ENCODE results near the gene FIZ1. TPM values are rescaled to one million over a fixed set of nuclear protein-coding genes. Genes with fewer than 3 reads are reported as not detected.

FIZ1 gene
- total and polyA plus RNA-seq, 2 experiments from 2014 or later: 5.4 to 10.1 TPM

- TF ChIP-seq ZNF114 (CRISPR knock-in tag; IDR thresholded peaks at IDR 0.05) (no peak), CREB1 (CRISPR knock-in tag; IDR thresholded peaks at IDR 0.05; ENCODE audit: low read depth) (no peak)
Measured at GRCh38 chr19:55543567-55543966, 55.8 kb downstream of the FIZ1 start (continued).

GRCh38 chr19:55542292-55542855, 56.9 kb downstream of the FIZ1 start:
- H3K4me2 ChIP-seq: no peak overlapping the region
- peaks cover 22% of the 10 kb centered on the region for H3K4me1 Mint-ChIP-seq
- peaks cover 5% of the 10 kb centered on the region; the same call in 1 of the 2 replicates for H3K4me1 ChIP-seq (ENCODE audit: insufficient read depth)
- peaks cover 5% of the 10 kb centered on the region; the same call in 1 of the 2 replicates for H3K9me2 ChIP-seq (ENCODE audit: insufficient read depth)
- H3F3A ChIP-seq (replicated peaks; ENCODE audit: low read depth): 0 out of 2 replicates have a peak, but pooled peaks cover 7% of the 10 kb centered on the region
- TF ChIP-seq, protein P1, sequence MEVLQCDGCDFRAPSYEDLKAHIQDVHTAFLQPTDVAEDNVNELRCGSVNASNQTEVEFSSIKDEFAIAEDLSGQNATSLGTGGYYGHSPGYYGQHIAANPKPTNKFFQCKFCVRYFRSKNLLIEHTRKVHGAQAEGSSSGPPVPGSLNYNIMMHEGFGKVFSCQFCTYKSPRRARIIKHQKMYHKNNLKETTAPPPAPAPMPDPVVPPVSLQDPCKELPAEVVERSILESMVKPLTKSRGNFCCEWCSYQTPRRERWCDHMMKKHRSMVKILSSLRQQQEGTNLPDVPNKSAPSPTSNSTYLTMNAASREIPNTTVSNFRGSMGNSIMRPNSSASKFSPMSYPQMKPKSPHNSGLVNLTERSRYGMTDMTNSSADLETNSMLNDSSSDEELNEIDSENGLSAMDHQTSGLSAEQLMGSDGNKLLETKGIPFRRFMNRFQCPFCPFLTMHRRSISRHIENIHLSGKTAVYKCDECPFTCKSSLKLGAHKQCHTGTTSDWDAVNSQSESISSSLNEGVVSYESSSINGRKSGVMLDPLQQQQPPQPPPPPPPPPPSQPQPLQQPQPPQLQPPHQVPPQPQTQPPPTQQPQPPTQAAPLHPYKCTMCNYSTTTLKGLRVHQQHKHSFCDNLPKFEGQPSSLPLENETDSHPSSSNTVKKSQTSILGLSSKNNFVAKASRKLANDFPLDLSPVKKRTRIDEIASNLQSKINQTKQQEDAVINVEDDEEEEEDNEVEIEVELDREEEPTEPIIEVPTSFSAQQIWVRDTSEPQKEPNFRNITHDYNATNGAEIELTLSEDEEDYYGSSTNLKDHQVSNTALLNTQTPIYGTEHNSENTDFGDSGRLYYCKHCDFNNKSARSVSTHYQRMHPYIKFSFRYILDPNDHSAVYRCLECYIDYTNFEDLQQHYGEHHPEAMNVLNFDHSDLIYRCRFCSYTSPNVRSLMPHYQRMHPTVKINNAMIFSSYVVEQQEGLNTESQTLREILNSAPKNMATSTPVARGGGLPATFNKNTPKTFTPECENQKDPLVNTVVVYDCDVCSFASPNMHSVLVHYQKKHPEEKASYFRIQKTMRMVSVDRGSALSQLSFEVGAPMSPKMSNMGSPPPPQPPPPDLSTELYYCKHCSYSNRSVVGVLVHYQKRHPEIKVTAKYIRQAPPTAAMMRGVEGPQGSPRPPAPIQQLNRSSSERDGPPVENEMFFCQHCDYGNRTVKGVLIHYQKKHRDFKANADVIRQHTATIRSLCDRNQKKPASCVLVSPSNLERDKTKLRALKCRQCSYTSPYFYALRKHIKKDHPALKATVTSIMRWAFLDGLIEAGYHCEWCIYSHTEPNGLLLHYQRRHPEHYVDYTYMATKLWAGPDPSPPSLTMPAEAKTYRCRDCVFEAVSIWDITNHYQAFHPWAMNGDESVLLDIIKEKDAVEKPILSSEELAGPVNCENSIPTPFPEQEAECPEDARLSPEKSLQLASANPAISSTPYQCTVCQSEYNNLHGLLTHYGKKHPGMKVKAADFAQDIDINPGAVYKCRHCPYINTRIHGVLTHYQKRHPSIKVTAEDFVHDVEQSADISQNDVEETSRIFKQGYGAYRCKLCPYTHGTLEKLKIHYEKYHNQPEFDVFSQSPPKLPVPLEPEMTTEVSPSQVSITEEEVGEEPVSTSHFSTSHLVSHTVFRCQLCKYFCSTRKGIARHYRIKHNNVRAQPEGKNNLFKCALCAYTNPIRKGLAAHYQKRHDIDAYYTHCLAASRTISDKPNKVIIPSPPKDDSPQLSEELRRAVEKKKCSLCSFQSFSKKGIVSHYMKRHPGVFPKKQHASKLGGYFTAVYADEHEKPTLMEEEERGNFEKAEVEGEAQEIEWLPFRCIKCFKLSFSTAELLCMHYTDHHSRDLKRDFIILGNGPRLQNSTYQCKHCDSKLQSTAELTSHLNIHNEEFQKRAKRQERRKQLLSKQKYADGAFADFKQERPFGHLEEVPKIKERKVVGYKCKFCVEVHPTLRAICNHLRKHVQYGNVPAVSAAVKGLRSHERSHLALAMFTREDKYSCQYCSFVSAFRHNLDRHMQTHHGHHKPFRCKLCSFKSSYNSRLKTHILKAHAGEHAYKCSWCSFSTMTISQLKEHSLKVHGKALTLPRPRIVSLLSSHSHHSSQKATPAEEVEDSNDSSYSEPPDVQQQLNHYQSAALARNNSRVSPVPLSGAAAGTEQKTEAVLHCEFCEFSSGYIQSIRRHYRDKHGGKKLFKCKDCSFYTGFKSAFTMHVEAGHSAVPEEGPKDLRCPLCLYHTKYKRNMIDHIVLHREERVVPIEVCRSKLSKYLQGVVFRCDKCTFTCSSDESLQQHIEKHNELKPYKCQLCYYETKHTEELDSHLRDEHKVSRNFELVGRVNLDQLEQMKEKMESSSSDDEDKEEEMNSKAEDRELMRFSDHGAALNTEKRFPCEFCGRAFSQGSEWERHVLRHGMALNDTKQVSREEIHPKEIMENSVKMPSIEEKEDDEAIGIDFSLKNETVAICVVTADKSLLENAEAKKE (CRISPR knock-in tag; IDR thresholded peaks at IDR 0.05): no peak
- TF ChIP-seq POLR2AphosphoS5 (IDR thresholded peaks at IDR 0.05; ENCODE audit: low read depth) (no peak), CTCF (conservative IDR thresholded peaks at IDR 0.05; ENCODE audit: low read depth in 2 of 2) (no peak), ETS1 (IDR thresholded peaks at IDR 0.05) (no peak), CREB1 (CRISPR knock-in tag; IDR thresholded peaks at IDR 0.05; ENCODE audit: low read depth) (no peak), ZNF114 (CRISPR knock-in tag; IDR thresholded peaks at IDR 0.05) (no peak), JUNB (IDR thresholded peaks at IDR 0.05; ENCODE audit: unreplicated experiment) (no peak), EZH2phosphoT487 (IDR thresholded peaks at IDR 0.05; ENCODE audit: unreplicated experiment) (no peak), NANOG (IDR thresholded peaks at IDR 0.05; ENCODE audit: borderline replicate concordance) (no peak), STAT1 (IDR thresholded peaks at IDR 0.05; ENCODE audit: unreplicated experiment) (no peak), ZNF331 (CRISPR knock-in tag; IDR thresholded peaks at IDR 0.05; ENCODE audit: low read depth) (no peak), EZH2 (IDR thresholded peaks at IDR 0.05; ENCODE audit: low read depth, unreplicated experiment) (no peak), REST (IDR thresholded peaks at IDR 0.05; ENCODE audit: unreplicated experiment) (no peak)
- no peak overlapping the region; the same call in 2 of the 3 replicates for H3K4me3 Mint-ChIP-seq
- DNase-seq (ENCODE audit: low spot score) (no peak), ATAC-seq (no peak)
- peaks cover 6% of the 10 kb centered on the region for H3K9me3 Mint-ChIP-seq
- H2AFZ ChIP-seq: no peak overlapping the region
- no peak overlapping the region for H3K27ac ChIP-seq (ENCODE audit: low read depth)
- H3K36me3 ChIP-seq (ENCODE audit: insufficient read depth): no peaks in the 10 kb centered on the region
- no peak overlapping the region for H3K4me3 ChIP-seq
- H3K79me2 ChIP-seq (replicated peaks; ENCODE audit: insufficient read depth): no peaks in the 10 kb centered on the region
- H3K36me3 Mint-ChIP-seq (ENCODE audit: low read depth): no peaks in the 10 kb centered on the region; the same call in 2 of the 3 replicates
- H3K27me3 Mint-ChIP-seq (ENCODE audit: insufficient read depth, low read depth, poor library complexity): peaks cover 21% of the 10 kb centered on the region
- no peaks in the 10 kb centered on the region for H4K20me1 ChIP-seq (replicated peaks; ENCODE audit: insufficient read depth)
- no peak overlapping the region for H3K27ac Mint-ChIP-seq
- no peaks in the 10 kb centered on the region for H3K27me3 ChIP-seq (ENCODE audit: insufficient read depth)
